NOMO-1 (cell line): ENCODE results near the gene SCYL1.

Experiments used
- DNase-seq, 2 experiments: peaks; one replicate each; lab custom pipeline; 2025; ENCODE audit not compliant: unreplicated experiment in 2 of 2; lab: John Stamatoyannopoulos, UW

Gene SCYL1

GRCh38 chr11:65532388-65533064 lies 7.6 kb downstream of the SCYL1 start:
- no peak for DNase-seq

- DNase-seq = no peak
Observed at GRCh38 chr11:65535102-65535501, 10.2 kb downstream of the SCYL1 start.

- no peak for DNase-seq
Observed at GRCh38 chr11:65536412-65537295, 11.8 kb downstream of the SCYL1 start.

DNA sequence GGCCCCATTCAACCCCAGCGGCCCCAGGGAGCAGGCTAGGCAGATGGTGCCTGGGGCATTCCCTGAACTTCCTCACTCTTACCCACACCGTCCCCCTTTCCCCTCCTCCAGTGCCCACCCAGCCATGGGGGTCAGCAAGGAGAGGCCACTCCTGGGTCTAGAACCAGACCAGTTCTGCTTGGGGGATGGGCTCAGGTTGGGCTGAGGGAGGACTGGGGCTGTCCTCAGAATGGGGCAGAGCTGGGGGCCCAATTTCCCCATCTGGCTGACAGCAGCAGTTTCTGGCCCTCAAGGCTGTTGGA lies 12.4 kb downstream of the SCYL1 start:
- no peak for DNase-seq

- DNase-seq = no peak
Observed at GRCh38 chr11:65537620-65538231, 12.8 kb downstream of the SCYL1 start.

DNA sequence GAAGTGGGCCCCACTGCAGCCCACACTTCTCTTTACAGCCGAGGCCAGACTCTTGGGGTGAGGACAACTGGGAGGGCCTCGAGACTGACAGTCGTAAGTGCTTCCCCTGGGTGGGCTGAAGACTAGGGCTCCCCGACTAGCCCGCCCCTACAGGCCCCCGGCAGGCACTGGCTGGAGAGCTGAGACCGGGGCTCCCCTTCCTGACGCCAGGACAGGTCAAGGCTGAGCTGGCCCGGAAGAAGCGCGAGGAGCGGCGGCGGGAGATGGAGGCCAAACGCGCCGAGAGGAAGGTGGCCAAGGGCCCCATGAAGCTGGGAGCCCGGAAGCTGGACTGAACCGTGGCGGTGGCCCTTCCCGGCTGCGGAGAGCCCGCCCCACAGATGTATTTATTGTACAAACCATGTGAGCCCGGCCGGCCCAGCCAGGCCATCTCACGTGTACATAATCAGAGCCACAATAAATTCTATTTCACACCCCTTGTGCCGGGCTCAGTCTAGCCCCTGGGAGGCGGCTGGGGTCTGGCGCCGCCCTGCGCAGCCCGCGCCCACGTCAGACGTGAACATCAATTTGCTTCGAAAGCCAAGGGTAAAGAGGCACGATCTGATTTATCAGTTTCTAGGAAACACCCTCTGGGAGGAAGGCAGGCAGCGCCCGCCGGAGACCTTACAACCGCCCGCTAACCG lies 13.5 kb downstream of the SCYL1 start:
- no peak for DNase-seq

- DNase-seq = no peak
Observed at GRCh38 chr11:65538915-65539743, 14.2 kb downstream of the SCYL1 start.

DNA sequence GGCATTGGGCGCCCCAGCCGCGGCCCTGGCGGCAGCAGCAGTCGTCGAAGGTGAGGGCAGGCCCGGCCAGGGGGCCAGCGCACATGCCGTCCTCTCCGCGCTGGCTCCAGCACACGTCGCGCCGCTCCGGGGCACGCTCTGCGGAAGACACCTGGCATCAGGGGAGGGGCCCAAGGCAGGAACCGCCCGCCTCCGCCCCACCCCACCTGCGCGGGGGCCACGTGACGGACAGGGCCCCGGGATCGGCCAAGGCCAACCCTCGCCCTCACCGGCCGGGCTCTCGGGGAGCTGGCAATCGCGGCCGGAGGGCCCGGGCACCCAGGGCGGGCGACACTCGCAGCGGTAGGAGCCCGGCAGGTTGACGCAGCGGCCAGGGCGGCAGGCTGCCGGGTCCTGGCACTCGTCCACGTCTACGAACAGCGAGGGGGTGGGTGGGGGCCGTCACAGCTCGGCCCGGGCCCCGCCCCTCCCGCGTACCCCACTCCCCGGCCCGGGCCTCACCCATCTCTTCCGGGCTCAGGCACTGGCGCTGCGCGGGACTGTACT lies 14.9 kb downstream of the SCYL1 start:
- DNase-seq = no peak

- DNase-seq = peak; percentile 82 to 88
Observed at GRCh38 chr11:65540290-65541092, 15.6 kb downstream of the SCYL1 start.

GRCh38 chr11:65541093-65541982 lies 16.5 kb downstream of the SCYL1 start:
- no peak for DNase-seq

DNA sequence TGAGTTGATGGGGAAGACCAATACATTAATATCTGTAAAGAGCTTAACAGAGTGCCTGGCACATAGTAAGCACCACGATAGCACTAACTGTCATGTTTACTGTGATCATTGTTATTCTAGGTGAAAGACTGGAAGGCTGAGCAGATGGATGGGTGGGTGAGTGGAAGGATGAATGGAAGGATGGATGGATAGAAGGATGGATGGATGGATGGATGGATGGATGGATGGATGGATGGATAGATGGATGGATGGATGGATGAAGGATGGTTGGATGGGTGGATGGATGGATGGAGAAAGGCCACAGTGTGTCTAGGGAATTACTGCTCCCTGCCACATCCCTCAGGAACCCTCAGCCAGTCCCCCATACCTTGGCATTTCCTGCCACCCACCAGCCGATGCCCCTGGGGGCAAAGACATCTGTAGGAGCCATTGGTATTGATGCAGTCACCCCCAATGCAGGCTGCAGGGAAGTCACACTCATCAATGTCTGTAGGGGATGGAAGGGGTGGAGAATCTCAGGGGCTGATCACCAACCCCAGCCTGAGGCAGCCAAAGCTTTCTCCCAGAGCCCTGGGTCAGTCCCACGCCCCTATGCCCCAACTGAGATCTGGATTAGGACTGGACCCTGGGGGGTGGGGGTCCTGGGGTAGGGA lies 18.0 kb downstream of the SCYL1 start:
- no peak for DNase-seq

GRCh38 chr11:65545853-65546216 lies 21.0 kb downstream of the SCYL1 start:
- DNase-seq = no peak

DNA sequence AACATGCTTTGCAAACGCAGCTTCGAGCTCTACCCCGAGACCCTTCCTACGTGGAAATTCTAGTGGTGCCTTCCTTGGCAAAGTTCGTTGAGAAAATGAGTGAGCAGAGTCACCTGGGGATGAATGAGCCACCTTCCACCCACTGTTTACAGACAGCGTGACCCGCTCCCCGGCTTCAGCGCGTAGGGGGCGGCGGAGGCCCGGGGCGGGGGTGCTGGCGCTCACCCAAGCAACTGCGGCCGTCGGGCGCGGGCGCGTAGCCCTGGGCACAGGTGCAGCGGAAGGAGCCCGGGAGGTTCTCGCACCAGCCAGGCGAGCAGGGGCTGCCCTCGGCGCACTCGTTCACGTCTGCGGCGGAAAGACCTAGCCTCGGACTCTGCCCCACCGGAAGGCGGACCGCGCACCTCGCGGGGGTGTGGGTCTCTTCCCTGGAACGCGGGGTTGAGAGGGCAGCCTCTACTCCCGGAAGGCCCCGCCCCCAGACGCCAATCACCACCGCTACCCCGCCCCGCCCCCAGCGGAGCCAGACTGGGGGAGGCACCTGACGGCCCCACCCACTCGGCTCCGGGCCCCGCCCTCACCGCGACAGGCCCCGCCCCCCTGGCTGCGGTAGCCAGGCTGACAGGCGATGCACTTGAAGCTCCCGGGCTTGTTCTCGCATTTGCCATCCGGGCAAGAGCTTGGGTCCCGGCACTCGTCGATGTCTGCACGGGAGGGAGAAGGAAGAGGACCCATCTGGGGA lies 21.5 kb downstream of the SCYL1 start:
- peak; percentile 45 to 58 for DNase-seq

- no peak for DNase-seq
Observed at GRCh38 chr11:65547446-65548125, 22.7 kb downstream of the SCYL1 start.

GRCh38 chr11:65548395-65548794 lies 23.5 kb downstream of the SCYL1 start:
- no peak for DNase-seq

GRCh38 chr11:65549096-65549495 lies 24.2 kb downstream of the SCYL1 start:
- no peak for DNase-seq
